A549 (cell line): ENCODE measurements around the gene ASAP2. TPM values are rescaled to one million over a fixed set of nuclear protein-coding genes. Genes with fewer than 3 reads are reported as not detected.

ENCODE experiments used
- ATAC-seq, 2 experiments: fragments of 200-7000 bp in 1 of 2; fragments of >200 bp in 1 of 2; cut with Nextera tagmentation in 1 of 2; cut with Tn5 transposase in 1 of 2; 3 replicates each; pipeline versions ENCODE4 v1.8.0 to v1.9.1; 2018 to 2020; ENCODE audit warnings: mild to moderate bottlenecking in 1 of 2, moderate library complexity in 1 of 2
- CTCF ChIA-PET: fragments of 300-600 bp; sonication (Branson Sonifier 250); formaldehyde crosslinking; extraction: SDS; loops from one replicate; lab custom pipeline; 2021; ENCODE audit warnings: antibody characterized with exemption, inconsistent platforms; lab: Yijun Ruan, JAX
- POLR2A ChIA-PET: fragments of 350-600 bp; formaldehyde crosslinking; extraction: SDS; loops from one replicate; lab custom pipeline; 2021; ENCODE audit warnings: antibody characterized with exemption, inconsistent platforms; lab: Yijun Ruan, JAX
- DNase-seq, 2 experiments: peaks; one replicate each; pipeline versions ENCODE4 v3.0.0 to v3.0.0-alpha.2; 2011 to 2016; ENCODE audit warnings: low read depth in 1 of 2, low spot score in 1 of 2
- FAIRE-seq: peaks from 2 replicates; lab custom pipeline; 2011; peaks lifted over from hg19 to GRCh38; lab: Jason Lieb, UNC
- H3K27ac ChIP-seq, 2 experiments: fragments of >200 bp; sonication (Bioruptor Twin); formaldehyde crosslinking; 3 replicates each; pipeline ENCODE4 v1.5.1; 2016 to 2017
- H3K4me1 ChIP-seq: fragments of >200 bp; sonication (Bioruptor Twin); formaldehyde crosslinking; 3 replicates; pipeline ENCODE4 v1.6.1; 2016
- H3K4me2 ChIP-seq: fragments of >200 bp; sonication (Bioruptor Twin); formaldehyde crosslinking; 3 replicates; pipeline ENCODE4 v1.6.1; 2016
- H3K4me3 ChIP-seq: fragments of >200 bp; sonication (Bioruptor Twin); formaldehyde crosslinking; 3 replicates; pipeline ENCODE4 v1.5.1; 2016
- H3K9me3 ChIP-seq: fragments of >200 bp; sonication (Bioruptor Twin); formaldehyde crosslinking; 3 replicates; pipeline ENCODE4 v1.6.1; 2016
- ATOH8 ChIP-seq: fragments of 250-450 bp; sonication (Bioruptor Pico); IDR thresholded peaks from 2 replicates; pipeline ENCODE4 v1.5.0; 2020; ENCODE audit warnings: low read depth, mild to moderate bottlenecking, moderate library complexity
- BHLHE40 ChIP-seq: IDR thresholded peaks from 2 replicates; pipeline ENCODE4 v1.6.1; 2012; ENCODE audit warnings: low read depth, low read length, inconsistent platforms
- CBX2 ChIP-seq: fragments of 200-600 bp; sonication (generic); IDR thresholded peaks from 2 replicates; pipeline ENCODE4 v1.6.1; 2016; ENCODE audit warnings: low read depth, mild to moderate bottlenecking, borderline replicate concordance
- CHD2 ChIP-seq: fragments of 150-350 bp; IDR thresholded peaks from 2 replicates; pipeline ENCODE4 v1.6.1; 2014; ENCODE audit warnings: low read length; ENCODE audit not compliant: partially characterized antibody
- FOSL2 ChIP-seq, 2 experiments: fragments of 450-650 bp in 1 of 2; fragments of >200 bp in 1 of 2; sonication (Bioruptor Twin) in 1 of 2; formaldehyde crosslinking; IDR thresholded peaks; 2 replicates each; pipeline versions ENCODE4 v1.5.0 to v1.6.1; 2016 to 2020; ENCODE audit warnings: mild to moderate bottlenecking in 1 of 2, moderate library complexity in 1 of 2
- FOXS1 ChIP-seq: fragments of 250-450 bp; sonication (Bioruptor Pico); IDR thresholded peaks from 2 replicates; pipeline ENCODE4 v1.5.0; 2020; ENCODE audit warnings: mild to moderate bottlenecking, moderate library complexity
- GATA3 ChIP-seq: IDR thresholded peaks from 2 replicates; pipeline ENCODE4 v1.6.1; 2012; ENCODE audit warnings: borderline replicate concordance
- HOXB5 ChIP-seq: fragments of 250-450 bp; sonication (Bioruptor Pico); IDR thresholded peaks from 2 replicates; pipeline ENCODE4 v1.5.0; 2020; ENCODE audit warnings: mild to moderate bottlenecking, moderate library complexity
- JUN ChIP-seq, 2 experiments: fragments of >200 bp; sonication (Bioruptor Twin); formaldehyde crosslinking; IDR thresholded peaks; 2 replicates in 1 of 2; 3 replicates in 1 of 2; pipeline ENCODE4 v1.6.1; 2016 to 2017
- JUNB ChIP-seq: fragments of >200 bp; sonication (Bioruptor Twin); formaldehyde crosslinking; IDR thresholded peaks from 2 replicates; pipeline ENCODE4 v1.6.1; 2016
- MYC ChIP-seq: IDR thresholded peaks from 2 replicates; pipeline ENCODE4 v1.6.1; 2012; ENCODE audit warnings: mild to moderate bottlenecking, inconsistent platforms, low read length, improper control_type of control experiment, borderline replicate concordance
- NFE2L2 ChIP-seq: fragments of 150-350 bp; conservative IDR thresholded peaks from 2 replicates; pipeline ENCODE4 v1.6.1; 2014; ENCODE audit warnings: low read length
- POLR2A ChIP-seq: IDR thresholded peaks from 2 replicates; pipeline ENCODE4 v1.6.1; 2012; ENCODE audit warnings: mild to moderate bottlenecking, low read length
- POLR2AphosphoS2 ChIP-seq: conservative IDR thresholded peaks from 2 replicates; pipeline ENCODE4 v1.6.1; 2012; ENCODE audit warnings: low read length, improper control_type of control experiment, inconsistent platforms
- RAD21 ChIP-seq, 2 experiments: fragments of >200 bp in 1 of 2; sonication (Bioruptor Twin) in 1 of 2; formaldehyde crosslinking in 1 of 2; IDR thresholded peaks in 1 of 2; conservative IDR thresholded peaks in 1 of 2; 2 replicates in 1 of 2; 3 replicates in 1 of 2; pipeline ENCODE4 v1.6.1; 2012 to 2018; ENCODE audit warnings: inconsistent platforms in 1 of 2
- RARB ChIP-seq: fragments of 250-450 bp; sonication (Bioruptor Pico); IDR thresholded peaks from 2 replicates; pipeline ENCODE4 v1.8.0; 2021; ENCODE audit warnings: mild to moderate bottlenecking, moderate library complexity
- RNF2 ChIP-seq: fragments of 200-600 bp; sonication (generic); IDR thresholded peaks from 2 replicates; pipeline ENCODE4 v1.6.1; 2016; ENCODE audit warnings: low read depth, mild to moderate bottlenecking, antibody characterized with exemption, moderate library complexity, borderline replicate concordance
- SREBF2 ChIP-seq: fragments of 450-650 bp; IDR thresholded peaks from 2 replicates; pipeline ENCODE4 v1.6.1; 2014; ENCODE audit warnings: mild to moderate bottlenecking, moderate library complexity
- TP53 ChIP-seq: fragments of 250-450 bp; sonication (Bioruptor Pico); IDR thresholded peaks from 2 replicates; pipeline ENCODE4 v1.5.0; 2021; ENCODE audit warnings: mild to moderate bottlenecking, moderate library complexity
- ZFP36 ChIP-seq: fragments of 450-650 bp; IDR thresholded peaks from 2 replicates; pipeline ENCODE4 v1.6.1; 2014; ENCODE audit warnings: borderline replicate concordance; ENCODE audit not compliant: partially characterized antibody
- WGBS: methylation state at CpG from one replicate; pipeline ENCODE4 v1.1.6; 2017; ENCODE audit errors: missing lambda C conversion rate; 5-methylcytosine and 5-hydroxymethylcytosine counted together
- polyA plus RNA-seq, 4 experiments: library from polyadenylated mRNA; depleted of rRNA in 3 of 4; stranded (reverse); fragments of >200 nt; fragmentation: RNase III in 1 of 4; extraction: RNeasy Plus Mini Kit Qiagen cat#74134 plus additional on column Dnase treatment in 1 of 4; gene quantifications; 2 replicates in 3 of 4; 3 replicates in 1 of 4; pipeline ENCODE4 v1.2.3, GENCODE V29; 2011 to 2017
- TF ChIP-seq, protein P1 (sequence below): IDR thresholded peaks from 2 replicates; pipeline ENCODE4 v1.6.1; 2012
- TF ChIP-seq, protein P2 (sequence below): fragments of 450-650 bp; IDR thresholded peaks from 2 replicates; pipeline ENCODE4 v1.6.1; 2014; ENCODE audit warnings: antibody characterized with exemption
- TF ChIP-seq, protein P3 (sequence below): IDR thresholded peaks from 2 replicates; pipeline ENCODE4 v1.6.1; 2012; ENCODE audit warnings: low read depth, borderline replicate concordance
- TF ChIP-seq, protein P4 (sequence below): fragments of 250-450 bp; sonication (Bioruptor Pico); IDR thresholded peaks from 2 replicates; pipeline ENCODE4 v1.5.0; 2021; ENCODE audit warnings: mild to moderate bottlenecking, moderate library complexity, borderline replicate concordance
- TF ChIP-seq, protein P5 (sequence below): fragments of 150-350 bp; IDR thresholded peaks from 2 replicates; pipeline ENCODE4 v1.6.1; 2014; ENCODE audit warnings: low read depth, mild to moderate bottlenecking, low read length

The ASAP2 gene
- polyA plus RNA-seq, 2 of the 4 experiments (the other 2 are of a cell fraction): 17.8 to 27.9 TPM

DNA sequence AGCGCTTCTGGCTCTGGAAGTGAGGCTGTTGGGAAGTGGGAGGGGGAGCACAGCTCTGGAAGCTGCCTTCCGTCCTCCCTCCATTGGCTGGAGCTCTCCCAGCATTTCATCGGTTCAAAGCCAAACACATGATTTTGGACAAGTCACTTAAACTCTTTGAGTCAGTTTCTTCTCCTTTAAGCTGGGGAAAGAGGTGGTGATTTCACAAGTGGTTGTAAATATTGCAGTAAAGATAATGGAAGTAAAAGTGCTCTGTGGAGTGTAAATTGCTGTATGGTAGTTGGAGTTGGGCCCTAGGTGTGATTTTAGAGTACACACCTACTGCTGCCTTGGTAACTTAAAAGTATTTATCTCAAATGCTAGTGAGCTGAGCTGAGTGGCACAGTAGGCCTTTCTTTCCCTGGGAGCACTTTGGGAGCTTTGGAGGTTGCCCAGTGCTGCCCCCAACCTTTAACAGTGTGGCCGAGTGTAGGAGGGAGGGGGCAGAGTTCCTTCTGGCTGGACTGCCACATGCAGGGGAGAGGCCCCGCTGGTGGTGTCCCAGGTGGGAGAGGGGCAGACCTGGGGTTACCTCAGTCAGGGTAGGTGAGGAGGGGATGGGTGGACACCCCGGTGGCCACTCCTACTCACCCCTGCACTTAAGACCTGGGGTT, 54.7 kb downstream of the ASAP2 start:
- no peak overlapping the region; the same call in 2 of the 3 replicates for H3K4me2 ChIP-seq
- H3K9me3 ChIP-seq: no peaks in the 10 kb centered on the region
- 86% methylated on average over 5 of the region's 6 CpGs for WGBS
- no peak for DNase-seq
- POLR2A ChIA-PET: no interaction called here
- TF ChIP-seq, protein P1, sequence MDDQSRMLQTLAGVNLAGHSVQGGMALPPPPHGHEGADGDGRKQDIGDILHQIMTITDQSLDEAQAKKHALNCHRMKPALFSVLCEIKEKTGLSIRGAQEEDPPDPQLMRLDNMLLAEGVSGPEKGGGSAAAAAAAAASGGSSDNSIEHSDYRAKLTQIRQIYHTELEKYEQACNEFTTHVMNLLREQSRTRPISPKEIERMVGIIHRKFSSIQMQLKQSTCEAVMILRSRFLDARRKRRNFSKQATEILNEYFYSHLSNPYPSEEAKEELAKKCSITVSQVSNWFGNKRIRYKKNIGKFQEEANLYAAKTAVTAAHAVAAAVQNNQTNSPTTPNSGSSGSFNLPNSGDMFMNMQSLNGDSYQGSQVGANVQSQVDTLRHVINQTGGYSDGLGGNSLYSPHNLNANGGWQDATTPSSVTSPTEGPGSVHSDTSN: no peak
- TF ChIP-seq HOXB5 (CRISPR knock-in tag) (no peak), FOXS1 (CRISPR knock-in tag) (no peak), RARB (no peak), ZFP36 (no peak), GATA3 (no peak), BHLHE40 (no peak), CBX2 (no peak), RAD21 (conservative IDR thresholded peaks at IDR 0.05 in 1 of 2, IDR thresholded peaks at IDR 0.05 in 1 of 2) (no peak), JUNB (no peak), FOSL2 (IDR thresholded peaks at IDR 0.05) (no peak), FOSL2 (CRISPR knock-in tag; IDR thresholded peaks at IDR 0.05) (no peak), POLR2A (no peak), ATOH8 (CRISPR knock-in tag) (no peak)
- TF ChIP-seq, protein P2, sequence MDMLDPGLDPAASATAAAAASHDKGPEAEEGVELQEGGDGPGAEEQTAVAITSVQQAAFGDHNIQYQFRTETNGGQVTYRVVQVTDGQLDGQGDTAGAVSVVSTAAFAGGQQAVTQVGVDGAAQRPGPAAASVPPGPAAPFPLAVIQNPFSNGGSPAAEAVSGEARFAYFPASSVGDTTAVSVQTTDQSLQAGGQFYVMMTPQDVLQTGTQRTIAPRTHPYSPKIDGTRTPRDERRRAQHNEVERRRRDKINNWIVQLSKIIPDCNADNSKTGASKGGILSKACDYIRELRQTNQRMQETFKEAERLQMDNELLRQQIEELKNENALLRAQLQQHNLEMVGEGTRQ: no peak
- TF ChIP-seq, protein P3, sequence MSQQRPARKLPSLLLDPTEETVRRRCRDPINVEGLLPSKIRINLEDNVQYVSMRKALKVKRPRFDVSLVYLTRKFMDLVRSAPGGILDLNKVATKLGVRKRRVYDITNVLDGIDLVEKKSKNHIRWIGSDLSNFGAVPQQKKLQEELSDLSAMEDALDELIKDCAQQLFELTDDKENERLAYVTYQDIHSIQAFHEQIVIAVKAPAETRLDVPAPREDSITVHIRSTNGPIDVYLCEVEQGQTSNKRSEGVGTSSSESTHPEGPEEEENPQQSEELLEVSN: no peak
- TF ChIP-seq, protein P4, sequence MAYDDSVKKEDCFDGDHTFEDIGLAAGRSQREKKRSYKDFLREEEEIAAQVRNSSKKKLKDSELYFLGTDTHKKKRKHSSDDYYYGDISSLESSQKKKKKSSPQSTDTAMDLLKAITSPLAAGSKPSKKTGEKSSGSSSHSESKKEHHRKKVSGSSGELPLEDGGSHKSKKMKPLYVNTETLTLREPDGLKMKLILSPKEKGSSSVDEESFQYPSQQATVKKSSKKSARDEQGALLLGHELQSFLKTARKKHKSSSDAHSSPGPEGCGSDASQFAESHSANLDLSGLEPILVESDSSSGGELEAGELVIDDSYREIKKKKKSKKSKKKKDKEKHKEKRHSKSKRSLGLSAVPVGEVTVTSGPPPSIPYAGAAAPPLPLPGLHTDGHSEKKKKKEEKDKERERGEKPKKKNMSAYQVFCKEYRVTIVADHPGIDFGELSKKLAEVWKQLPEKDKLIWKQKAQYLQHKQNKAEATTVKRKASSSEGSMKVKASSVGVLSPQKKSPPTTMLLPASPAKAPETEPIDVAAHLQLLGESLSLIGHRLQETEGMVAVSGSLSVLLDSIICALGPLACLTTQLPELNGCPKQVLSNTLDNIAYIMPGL (CRISPR knock-in tag): no peak
- TF ChIP-seq, protein P5, sequence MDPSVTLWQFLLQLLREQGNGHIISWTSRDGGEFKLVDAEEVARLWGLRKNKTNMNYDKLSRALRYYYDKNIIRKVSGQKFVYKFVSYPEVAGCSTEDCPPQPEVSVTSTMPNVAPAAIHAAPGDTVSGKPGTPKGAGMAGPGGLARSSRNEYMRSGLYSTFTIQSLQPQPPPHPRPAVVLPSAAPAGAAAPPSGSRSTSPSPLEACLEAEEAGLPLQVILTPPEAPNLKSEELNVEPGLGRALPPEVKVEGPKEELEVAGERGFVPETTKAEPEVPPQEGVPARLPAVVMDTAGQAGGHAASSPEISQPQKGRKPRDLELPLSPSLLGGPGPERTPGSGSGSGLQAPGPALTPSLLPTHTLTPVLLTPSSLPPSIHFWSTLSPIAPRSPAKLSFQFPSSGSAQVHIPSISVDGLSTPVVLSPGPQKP: no peak
- TF ChIP-seq, all 56 proteins: peak for 0
- no peak for FAIRE-seq
- peak; percentile 28 to 46; a peak in 3 of 6 replicates for ATAC-seq
- no peak overlapping the region for H3K4me3 ChIP-seq
- CTCF ChIA-PET: interaction anchor here (0.9 to 1.7 kb wide), 2 partner anchors 10 to 27 kb away, joined by 3 to 7 read pairs; no protein-coding TSS in a partner anchor
- H3K27ac ChIP-seq: peak overlapping the region in 1 of 2 experiments; percentile 61; a peak in 3 of 6 replicates
- peaks cover 28% of the 10 kb centered on the region for H3K4me1 ChIP-seq

DNA sequence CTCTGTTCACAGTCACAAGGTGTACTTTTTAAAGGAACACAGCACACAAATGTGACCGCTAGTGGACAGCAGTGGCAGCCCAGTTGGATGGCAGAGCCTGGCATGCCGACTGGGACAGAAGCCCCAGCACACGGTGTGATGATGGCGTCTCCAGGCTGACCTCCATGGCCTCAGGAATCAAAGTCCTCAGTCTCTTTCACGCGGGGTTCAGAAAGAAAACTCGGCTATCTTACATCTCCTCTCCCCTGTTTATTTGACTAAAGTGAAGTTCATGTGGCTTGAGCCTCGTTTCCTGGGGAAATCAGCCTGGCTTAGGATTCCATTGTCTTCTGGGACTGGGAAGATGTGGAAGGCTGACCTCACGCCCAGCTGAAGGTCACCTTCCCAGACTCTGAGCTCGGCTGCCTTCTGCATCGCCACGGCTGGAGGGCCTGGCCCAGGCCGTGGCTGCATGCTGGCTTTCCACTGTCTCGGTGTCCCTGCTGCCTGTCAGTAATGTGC, 56.1 kb downstream of the ASAP2 start:
- CTCF ChIA-PET: interaction anchor here (1.2 kb wide), 1 partner anchor 10 kb away, joined by 4 read pairs; no protein-coding TSS in a partner anchor
- ATAC-seq (no peak), FAIRE-seq (no peak), DNase-seq (no peak)
- Histone ChIP-seq H3K27ac (peak overlapping the region in 1 of 2 experiments; percentile 34; a peak in 1 of 6 replicates), H3K4me3 (no peak overlapping the region), H3K4me2 (no peak overlapping the region), H3K4me1 (peaks cover 22% of the 10 kb centered on the region), H3K9me3 (no peaks in the 10 kb centered on the region)
- TF ChIP-seq, protein P1: no peak
- TF ChIP-seq RNF2 (no peak), POLR2AphosphoS2 (no peak), RARB (no peak), JUN (IDR thresholded peaks at IDR 0.05) (no peak), CHD2 (no peak), MYC (no peak), TP53 (no peak), NFE2L2 (no peak), SREBF2 (no peak)
- TF ChIP-seq, protein P2: no peak
- WGBS: 84% methylated on average over 14 of the region's 14 CpGs
- POLR2A ChIA-PET: no interaction called here
